ENCODE measurements around the gene ILKAP.

The ILKAP gene

DNA sequence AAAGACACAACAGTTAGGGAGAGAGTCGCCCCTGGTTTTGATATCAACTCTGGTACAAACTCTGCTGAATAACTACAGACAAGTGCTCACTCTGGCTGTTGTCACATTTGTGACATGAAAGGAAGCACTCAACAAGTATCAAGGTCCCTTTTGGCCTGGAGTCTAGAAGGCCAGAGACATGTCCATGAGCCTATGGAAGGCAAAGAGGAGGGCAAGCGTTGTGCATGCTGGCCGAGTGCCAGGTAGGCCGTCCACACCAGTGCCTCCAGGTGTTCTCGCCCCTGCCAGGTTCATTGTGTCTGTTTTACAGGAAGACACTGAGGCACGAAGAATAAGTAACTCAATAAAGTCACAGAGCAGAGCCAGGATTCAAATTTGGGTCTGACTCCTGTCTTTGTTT, 21.1 kb downstream of the ILKAP start:
- TF ChIP-seq EZH2phosphoT487 (conservative IDR thresholded peaks at IDR 0.05; ENCODE audit: low read length) = no peak
- TF ChIP-seq, protein P1, sequence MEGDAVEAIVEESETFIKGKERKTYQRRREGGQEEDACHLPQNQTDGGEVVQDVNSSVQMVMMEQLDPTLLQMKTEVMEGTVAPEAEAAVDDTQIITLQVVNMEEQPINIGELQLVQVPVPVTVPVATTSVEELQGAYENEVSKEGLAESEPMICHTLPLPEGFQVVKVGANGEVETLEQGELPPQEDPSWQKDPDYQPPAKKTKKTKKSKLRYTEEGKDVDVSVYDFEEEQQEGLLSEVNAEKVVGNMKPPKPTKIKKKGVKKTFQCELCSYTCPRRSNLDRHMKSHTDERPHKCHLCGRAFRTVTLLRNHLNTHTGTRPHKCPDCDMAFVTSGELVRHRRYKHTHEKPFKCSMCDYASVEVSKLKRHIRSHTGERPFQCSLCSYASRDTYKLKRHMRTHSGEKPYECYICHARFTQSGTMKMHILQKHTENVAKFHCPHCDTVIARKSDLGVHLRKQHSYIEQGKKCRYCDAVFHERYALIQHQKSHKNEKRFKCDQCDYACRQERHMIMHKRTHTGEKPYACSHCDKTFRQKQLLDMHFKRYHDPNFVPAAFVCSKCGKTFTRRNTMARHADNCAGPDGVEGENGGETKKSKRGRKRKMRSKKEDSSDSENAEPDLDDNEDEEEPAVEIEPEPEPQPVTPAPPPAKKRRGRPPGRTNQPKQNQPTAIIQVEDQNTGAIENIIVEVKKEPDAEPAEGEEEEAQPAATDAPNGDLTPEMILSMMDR (IDR thresholded peaks at IDR 0.05; ENCODE audit: insufficient read depth, low read length, poor library complexity, severe bottlenecking) = no peak
- no peak overlapping the region for H3K4me3 ChIP-seq (ENCODE audit: insufficient read depth, low read length, poor library complexity, severe bottlenecking)
- no peaks in the 10 kb centered on the region for H3F3A ChIP-seq (ENCODE audit: insufficient read depth)
- H3K27me3 ChIP-seq (ENCODE audit: low read length) = no peaks in the 10 kb centered on the region
- no peaks in the 10 kb centered on the region for H3K9me2 ChIP-seq (replicated peaks; ENCODE audit: insufficient read depth, low read length)
- no peaks in the 10 kb centered on the region for H3K9me3 ChIP-seq (ENCODE audit: insufficient read depth, low read length)
- no peak overlapping the region for H2AFZ ChIP-seq (ENCODE audit: low read depth, low read length, severe bottlenecking)
- no peak overlapping the region for H3K27ac ChIP-seq (ENCODE audit: low read depth, low read length)
- H3K36me3 ChIP-seq (ENCODE audit: low read length) = peaks cover 71% of the 10 kb centered on the region
- no peaks in the 10 kb centered on the region for H3K79me2 ChIP-seq (ENCODE audit: insufficient read depth, low read length)
- H3K9ac ChIP-seq (ENCODE audit: low read length) = no peak overlapping the region
- no peak overlapping the region for H3K4me2 ChIP-seq (ENCODE audit: low read depth, low read length, poor library complexity, severe bottlenecking)
- no peaks in the 10 kb centered on the region for H4K20me1 ChIP-seq (ENCODE audit: low read depth, low read length)

DNA sequence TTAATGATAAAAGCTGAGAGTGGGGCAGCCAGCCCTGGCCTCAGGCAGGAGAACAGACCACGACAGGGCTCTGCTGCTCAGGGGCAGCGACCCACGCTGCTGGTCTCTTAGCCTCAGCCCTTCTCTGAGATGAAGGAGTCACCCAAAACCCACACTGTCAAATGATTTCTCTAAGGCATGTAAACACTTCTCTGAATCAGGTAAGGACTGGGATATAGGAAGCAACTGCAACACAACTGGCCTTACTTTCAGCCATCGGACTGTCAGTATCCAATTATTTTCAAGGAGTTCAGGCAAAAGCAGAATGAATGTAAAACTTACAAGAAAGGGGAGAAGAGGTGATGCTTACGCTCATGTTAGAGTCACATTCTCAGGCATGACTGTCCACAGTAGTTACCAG, 22.9 kb downstream of the ILKAP start:
- TF ChIP-seq, protein P1 (IDR thresholded peaks at IDR 0.05; ENCODE audit: insufficient read depth, low read length, poor library complexity, severe bottlenecking) = no peak
- no peak for TF ChIP-seq EZH2phosphoT487 (conservative IDR thresholded peaks at IDR 0.05; ENCODE audit: low read length)
- Histone ChIP-seq H3K36me3 (ENCODE audit: low read length) (peaks cover 57% of the 10 kb centered on the region), H2AFZ (ENCODE audit: low read depth, low read length, severe bottlenecking) (no peak overlapping the region)

DNA sequence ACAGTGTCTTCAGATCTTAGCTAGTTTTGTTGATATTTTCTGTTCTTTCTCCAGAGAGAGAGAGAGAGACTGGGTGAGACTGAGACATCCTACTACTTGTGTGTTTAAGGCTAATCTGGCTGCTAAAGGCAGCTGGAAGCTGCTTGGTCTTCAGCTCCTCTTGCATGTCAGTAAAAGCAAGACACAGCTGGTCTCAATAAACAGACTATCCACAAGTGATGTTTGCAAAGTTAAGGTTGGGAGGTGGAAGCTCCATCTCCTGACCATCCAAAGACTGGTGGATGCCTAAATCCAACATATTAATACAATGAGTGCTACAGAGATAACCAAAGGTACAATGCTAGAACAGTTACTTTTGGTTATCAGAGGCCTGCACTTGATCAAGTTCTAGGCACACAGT, 26.9 kb downstream of the ILKAP start:
- Histone ChIP-seq H3K79me2 (ENCODE audit: insufficient read depth, low read length) (no peaks in the 10 kb centered on the region), H3K9me3 (ENCODE audit: insufficient read depth, low read length) (no peaks in the 10 kb centered on the region), H3K36me3 (ENCODE audit: low read length) (peaks cover 34% of the 10 kb centered on the region), H3K4me2 (ENCODE audit: low read depth, low read length, poor library complexity, severe bottlenecking) (no peak overlapping the region), H3K27ac (ENCODE audit: low read depth, low read length) (no peak overlapping the region), H3K9ac (ENCODE audit: low read length) (no peak overlapping the region), H3K9me2 (replicated peaks; ENCODE audit: insufficient read depth, low read length) (no peaks in the 10 kb centered on the region), H3K27me3 (ENCODE audit: low read length) (no peaks in the 10 kb centered on the region), H2AFZ (ENCODE audit: low read depth, low read length, severe bottlenecking) (no peak overlapping the region), H4K20me1 (ENCODE audit: low read depth, low read length) (no peaks in the 10 kb centered on the region), H3F3A (ENCODE audit: insufficient read depth) (no peaks in the 10 kb centered on the region), H3K4me3 (ENCODE audit: insufficient read depth, low read length, poor library complexity, severe bottlenecking) (no peak overlapping the region)
- TF ChIP-seq EZH2phosphoT487 (conservative IDR thresholded peaks at IDR 0.05; ENCODE audit: low read length) = no peak
- TF ChIP-seq, protein P1 (IDR thresholded peaks at IDR 0.05; ENCODE audit: insufficient read depth, low read length, poor library complexity, severe bottlenecking) = no peak

More for the DNA sequence above, 22.9 kb downstream of the ILKAP start:
- no peaks in the 10 kb centered on the region for H3K79me2 ChIP-seq (ENCODE audit: insufficient read depth, low read length)
- no peak overlapping the region for H3K9ac ChIP-seq (ENCODE audit: low read length)
- H3K27ac ChIP-seq (ENCODE audit: low read depth, low read length) = no peak overlapping the region
- no peaks in the 10 kb centered on the region for H3K9me2 ChIP-seq (replicated peaks; ENCODE audit: insufficient read depth, low read length)
- no peaks in the 10 kb centered on the region for H4K20me1 ChIP-seq (ENCODE audit: low read depth, low read length)
- H3F3A ChIP-seq (ENCODE audit: insufficient read depth) = no peaks in the 10 kb centered on the region
- no peak overlapping the region for H3K4me2 ChIP-seq (ENCODE audit: low read depth, low read length, poor library complexity, severe bottlenecking)
- H3K9me3 ChIP-seq (ENCODE audit: insufficient read depth, low read length) = no peaks in the 10 kb centered on the region
- H3K4me3 ChIP-seq (ENCODE audit: insufficient read depth, low read length, poor library complexity, severe bottlenecking) = no peak overlapping the region
- no peaks in the 10 kb centered on the region for H3K27me3 ChIP-seq (ENCODE audit: low read length)

Data from SU-DHL-6 (cell line).